Astrocyte (in vitro differentiated cells and primary cell): ENCODE results near the gene ELMO1. TPM values are rescaled to one million over a fixed set of nuclear protein-coding genes. Genes with fewer than 3 reads are reported as not detected.

Experiments
- DNase-seq: peaks from one replicate; pipeline ENCODE4 v3.0.0-alpha.2; 2010; ENCODE audit warnings: low read depth
- FAIRE-seq: peaks from 2 replicates; lab custom pipeline; 2011; peaks lifted over from hg19 to GRCh38; lab: Jason Lieb, UNC
- H2AFZ ChIP-seq: 2 replicates; pipeline ENCODE4 v1.6.0; 2012; ENCODE audit warnings: low read depth, low read length, inconsistent platforms
- H3K27ac ChIP-seq: 2 replicates; pipeline ENCODE4 v1.5.1; 2011; ENCODE audit warnings: low read depth, low read length, inconsistent platforms
- H3K27me3 ChIP-seq: 2 replicates; pipeline ENCODE4 v1.6.0; 2011; ENCODE audit warnings: low read length, inconsistent platforms; ENCODE audit not compliant: insufficient read depth
- H3K36me3 ChIP-seq: 2 replicates; pipeline ENCODE4 v1.5.1; 2011; ENCODE audit warnings: low read length, inconsistent platforms; ENCODE audit not compliant: insufficient read depth
- H3K4me1 ChIP-seq: 2 replicates; pipeline ENCODE4 v1.5.1; 2011; ENCODE audit warnings: low read length, inconsistent platforms; ENCODE audit not compliant: insufficient read depth
- H3K4me2 ChIP-seq: 2 replicates; pipeline ENCODE4 v1.6.0; 2012; ENCODE audit warnings: low read length, inconsistent platforms
- H3K4me3 ChIP-seq: 2 replicates; pipeline ENCODE4 v1.5.1; 2011; ENCODE audit warnings: low read depth, mild to moderate bottlenecking, low read length, inconsistent platforms; ENCODE audit not compliant: insufficient read depth
- H3K79me2 ChIP-seq: 2 replicates; pipeline ENCODE4 v1.6.0; 2012; ENCODE audit warnings: mild to moderate bottlenecking, low read length, inconsistent platforms; ENCODE audit not compliant: insufficient read depth
- H3K9ac ChIP-seq: 2 replicates; pipeline ENCODE4 v1.6.0; 2012; ENCODE audit warnings: mild to moderate bottlenecking, low read length, inconsistent platforms
- H3K9me3 ChIP-seq: 2 replicates; pipeline ENCODE4 v1.5.1; 2012; ENCODE audit warnings: low read depth, mild to moderate bottlenecking, low read length, inconsistent platforms; ENCODE audit not compliant: insufficient read depth
- H4K20me1 ChIP-seq: 2 replicates; pipeline ENCODE4 v1.6.0; 2012; ENCODE audit warnings: low read length, inconsistent platforms; ENCODE audit not compliant: insufficient read depth
- H3K27ac Mint-ChIP-seq: one replicate; pipeline ENCODE4 v1.8.0; 2021; ENCODE audit warnings: mild to moderate bottlenecking, mixed read lengths; ENCODE audit not compliant: unreplicated experiment
- H3K27me3 Mint-ChIP-seq: one replicate; pipeline ENCODE4 v1.8.0; 2021; ENCODE audit warnings: low read depth, mixed read lengths; ENCODE audit not compliant: unreplicated experiment
- H3K36me3 Mint-ChIP-seq: one replicate; pipeline ENCODE4 v1.8.0; 2021; ENCODE audit warnings: low read depth, mixed read lengths; ENCODE audit not compliant: unreplicated experiment
- H3K4me1 Mint-ChIP-seq: one replicate; pipeline ENCODE4 v1.8.0; 2021; ENCODE audit warnings: low read depth, mixed read lengths; ENCODE audit not compliant: unreplicated experiment
- H3K4me3 Mint-ChIP-seq: one replicate; pipeline ENCODE4 v1.8.0; 2021; ENCODE audit warnings: mild to moderate bottlenecking, moderate library complexity, mixed read lengths; ENCODE audit not compliant: unreplicated experiment
- H3K9me3 Mint-ChIP-seq: one replicate; pipeline ENCODE4 v1.8.0; 2021; ENCODE audit warnings: mild to moderate bottlenecking, mixed read lengths; ENCODE audit not compliant: unreplicated experiment
- CTCF ChIP-seq: IDR thresholded peaks from 2 replicates; pipeline ENCODE4 v1.5.1; 2011; ENCODE audit warnings: low read depth, mild to moderate bottlenecking, inconsistent platforms, low read length, moderate library complexity; ENCODE audit not compliant: insufficient read depth
- EZH2 ChIP-seq: IDR thresholded peaks from 2 replicates; pipeline ENCODE4 v1.6.1; 2012; ENCODE audit warnings: mild to moderate bottlenecking, low read length, inconsistent platforms; ENCODE audit not compliant: insufficient read depth
- total RNA-seq: library from RNA; stranded (reverse); gene quantifications from 2 replicates; pipeline ENCODE4 v1.2.1, GENCODE V29; 2021

Gene ELMO1
- total RNA-seq, 1 donor from 2014 or later, result 20.4 TPM

GRCh38 chr7:37333075-37333474 lies 115.6 kb downstream of the ELMO1 start:
- no peaks in the 10 kb centered on the region for H3K27me3 Mint-ChIP-seq
- Histone ChIP-seq H4K20me1 (no peaks in the 10 kb centered on the region), H3K36me3 (no peaks in the 10 kb centered on the region), H3K27ac (no peak overlapping the region), H3K79me2 (no peaks in the 10 kb centered on the region), H3K4me2 (no peak overlapping the region), H3K9ac (no peak overlapping the region), H3K9me3 (no peaks in the 10 kb centered on the region), H2AFZ (no peak overlapping the region), H3K4me1 (no peaks in the 10 kb centered on the region), H3K4me3 (no peak overlapping the region), H3K27me3 (no peaks in the 10 kb centered on the region)
- no peak overlapping the region for H3K27ac Mint-ChIP-seq
- DNase-seq (no peak), FAIRE-seq (no peak)
- H3K4me1 Mint-ChIP-seq, result peaks cover 9% of the 10 kb centered on the region
- peaks cover 4% of the 10 kb centered on the region for H3K36me3 Mint-ChIP-seq
- peaks cover 3% of the 10 kb centered on the region for H3K9me3 Mint-ChIP-seq
- no peak overlapping the region for H3K4me3 Mint-ChIP-seq
- TF ChIP-seq EZH2 (no peak), CTCF (no peak)

- H3K27ac Mint-ChIP-seq, result no peak overlapping the region
- peaks cover 9% of the 10 kb centered on the region for H3K4me1 Mint-ChIP-seq
- no peaks in the 10 kb centered on the region for H3K4me1 ChIP-seq
- TF ChIP-seq CTCF (no peak), EZH2 (no peak)
- no peak for DNase-seq
- no peaks in the 10 kb centered on the region for H3K27me3 Mint-ChIP-seq
- H3K9me3 ChIP-seq, result no peaks in the 10 kb centered on the region
- no peak overlapping the region for H2AFZ ChIP-seq
- no peaks in the 10 kb centered on the region for H3K27me3 ChIP-seq
- H3K36me3 Mint-ChIP-seq, result peaks cover 4% of the 10 kb centered on the region
- no peak overlapping the region for H3K4me3 ChIP-seq
- no peak for FAIRE-seq
- H3K27ac ChIP-seq, result no peak overlapping the region
- no peaks in the 10 kb centered on the region for H4K20me1 ChIP-seq
- no peaks in the 10 kb centered on the region for H3K79me2 ChIP-seq
- H3K4me3 Mint-ChIP-seq, result no peak overlapping the region
- H3K9ac ChIP-seq, result no peak overlapping the region
- peaks cover 3% of the 10 kb centered on the region for H3K9me3 Mint-ChIP-seq
- H3K36me3 ChIP-seq, result no peaks in the 10 kb centered on the region
- no peak overlapping the region for H3K4me2 ChIP-seq
Observed at GRCh38 chr7:37332243-37333016, 116.2 kb downstream of the ELMO1 start.

- no peaks in the 10 kb centered on the region for H3K36me3 ChIP-seq
- Mint-ChIP-seq H3K27me3 (no peaks in the 10 kb centered on the region), H3K4me3 (no peak overlapping the region), H3K9me3 (no peaks in the 10 kb centered on the region), H3K36me3 (peaks cover 1% of the 10 kb centered on the region), H3K4me1 (peaks cover 9% of the 10 kb centered on the region), H3K27ac (no peak overlapping the region)
- no peak overlapping the region for H3K27ac ChIP-seq
- H3K79me2 ChIP-seq, result no peaks in the 10 kb centered on the region
- H3K4me1 ChIP-seq, result no peaks in the 10 kb centered on the region
- no peak overlapping the region for H3K4me2 ChIP-seq
- H3K9me3 ChIP-seq, result no peaks in the 10 kb centered on the region
- no peaks in the 10 kb centered on the region for H4K20me1 ChIP-seq
- no peaks in the 10 kb centered on the region for H3K27me3 ChIP-seq
- DNase-seq, result no peak
- no peak overlapping the region for H3K4me3 ChIP-seq
- H3K9ac ChIP-seq, result no peak overlapping the region
- no peak for FAIRE-seq
- TF ChIP-seq CTCF, result no peak
- H2AFZ ChIP-seq, result no peak overlapping the region
Observed at GRCh38 chr7:37330775-37331174, 117.9 kb downstream of the ELMO1 start.
